GM19240 (cell line): ENCODE measurements around the gene TMEM217.
"Not testable (repeated sequence)": the region's sequence is repeated elsewhere in the genome, so short reads cannot be mapped to it uniquely, and the experiment has no call there.

Experiments
- DNase-seq: peaks from one replicate; pipeline ENCODE4 v3.0.0; 2011; ENCODE audit warnings: low spot score; ENCODE audit not compliant: insufficient read length

Gene TMEM217

DNA sequence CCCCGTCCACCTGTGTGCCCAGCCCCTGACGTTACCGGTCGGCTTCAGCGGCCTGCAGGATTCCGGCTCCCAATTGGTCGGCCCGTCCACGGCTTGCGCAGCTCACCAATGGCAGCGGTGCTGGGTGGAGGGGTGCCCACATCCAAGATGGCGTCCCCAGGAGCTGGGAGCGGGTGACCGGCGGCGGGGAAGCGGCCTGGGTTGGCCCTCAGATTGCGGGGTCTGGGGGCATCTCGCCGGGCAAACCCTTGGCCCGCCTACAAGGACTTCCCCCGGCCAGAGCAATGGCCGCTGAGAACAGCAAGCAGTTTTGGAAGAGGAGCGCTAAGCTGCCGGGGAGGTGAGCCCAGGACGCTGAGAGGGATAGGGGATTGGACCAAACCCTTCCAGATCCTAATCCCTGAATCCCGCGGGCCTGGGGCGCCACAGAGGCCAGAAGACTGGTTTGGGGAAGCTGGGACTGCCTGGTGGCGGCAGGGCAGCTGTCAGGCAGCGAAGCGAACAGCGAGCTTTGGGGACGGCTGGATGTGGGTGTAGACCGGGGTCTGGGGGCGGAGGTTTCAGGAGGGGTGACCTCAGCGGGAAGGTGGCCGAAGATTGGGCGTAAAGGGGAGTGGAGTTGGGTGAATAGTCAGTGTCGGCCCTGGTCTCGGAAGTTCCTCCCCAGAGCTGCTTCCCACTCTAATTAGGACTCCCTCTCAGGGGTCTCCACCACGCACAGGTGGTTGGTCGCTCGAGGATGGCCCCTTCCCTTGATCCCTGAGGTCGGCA is at the start of gene TMEM217, which contains the start of gene TBC1D22B:
Gene TMEM217 (minus strand): TSS at position 511 of the 771 bp plus-strand sequence. CDS start 39,114 bp downstream, outside the sequence.
Gene TBC1D22B (plus strand): TSS at position 139 of the 771 bp plus-strand sequence. CDS start 146 bp downstream, at position 285.
- DNase-seq = peak; percentile 98

DNA sequence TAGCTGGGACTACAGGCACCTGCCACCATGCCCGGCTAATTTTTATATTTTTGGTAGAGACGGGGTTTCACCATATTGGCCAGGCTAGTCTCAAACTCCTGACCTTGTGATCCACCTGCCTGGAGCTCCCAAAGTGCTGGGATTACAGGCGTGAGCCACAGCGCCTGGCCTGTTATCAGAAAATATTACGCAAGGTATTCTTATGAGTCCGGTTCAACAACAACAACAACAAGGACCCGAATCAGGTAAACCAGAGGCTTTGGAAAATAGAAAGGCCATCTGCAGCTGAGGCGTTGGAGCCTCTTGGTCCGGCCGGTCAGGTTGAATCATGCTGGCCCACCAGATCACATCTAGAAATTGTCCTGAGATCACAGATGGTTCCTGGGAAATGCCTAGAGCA is 49.5 kb upstream of the TMEM217 start:
- not testable (repeated sequence) for DNase-seq

DNA sequence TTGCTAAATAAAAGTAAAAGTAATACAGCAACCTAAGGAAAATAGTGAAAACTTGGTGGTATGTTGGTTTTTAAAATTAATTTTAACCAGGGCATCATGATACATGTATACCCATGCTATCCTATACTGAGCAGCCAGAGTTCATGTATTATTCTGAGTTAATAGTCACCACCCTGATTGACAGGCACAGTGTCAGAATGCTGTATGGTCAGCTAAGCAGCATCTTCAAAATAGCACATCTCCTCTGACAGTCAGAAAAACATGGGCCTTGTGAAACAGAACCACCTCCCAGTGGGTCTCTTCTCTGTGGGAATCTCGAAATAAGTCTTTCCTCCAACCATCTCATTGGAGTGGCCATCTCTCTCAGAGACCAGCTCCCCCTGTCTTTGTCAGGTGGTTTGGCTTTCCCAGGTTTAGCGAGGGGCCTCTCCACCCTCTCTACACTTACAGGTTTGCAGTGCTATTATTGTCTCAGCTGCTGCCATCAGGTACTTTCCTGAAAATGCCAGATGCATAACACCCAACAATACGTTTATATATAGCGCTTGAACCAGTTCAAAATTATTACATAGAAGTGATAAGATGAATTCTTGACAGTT is 48.8 kb upstream of the TMEM217 start:
- DNase-seq = no peak

DNA sequence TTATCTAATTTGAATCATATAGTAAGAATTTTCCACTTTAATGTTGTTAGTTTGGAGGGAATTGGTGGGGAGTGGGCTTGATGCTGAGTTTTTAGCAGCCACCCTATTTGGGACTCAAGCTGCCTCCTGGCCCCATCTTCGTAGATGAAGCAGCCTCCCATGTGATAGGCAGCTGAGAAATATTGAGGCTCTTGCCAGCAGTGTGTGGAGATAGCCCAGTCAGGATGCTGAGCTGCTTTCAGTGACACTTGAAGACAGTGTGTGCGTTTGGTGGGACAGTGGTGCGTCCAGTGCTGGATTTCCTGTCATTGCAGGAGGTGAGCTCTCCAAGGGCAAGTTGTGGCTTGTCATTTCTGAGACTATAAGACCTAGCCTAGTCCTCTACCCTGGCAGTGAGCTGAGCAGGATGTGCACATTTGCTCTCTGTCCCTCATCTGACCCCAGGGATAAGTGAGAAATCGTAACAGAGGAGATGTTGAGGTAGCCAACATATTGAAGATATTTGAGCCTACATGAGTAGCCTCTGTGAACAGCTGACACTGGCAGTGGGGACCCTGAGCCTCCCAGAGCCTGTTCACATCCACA is 48.0 kb upstream of the TMEM217 start:
- DNase-seq = no peak

DNA sequence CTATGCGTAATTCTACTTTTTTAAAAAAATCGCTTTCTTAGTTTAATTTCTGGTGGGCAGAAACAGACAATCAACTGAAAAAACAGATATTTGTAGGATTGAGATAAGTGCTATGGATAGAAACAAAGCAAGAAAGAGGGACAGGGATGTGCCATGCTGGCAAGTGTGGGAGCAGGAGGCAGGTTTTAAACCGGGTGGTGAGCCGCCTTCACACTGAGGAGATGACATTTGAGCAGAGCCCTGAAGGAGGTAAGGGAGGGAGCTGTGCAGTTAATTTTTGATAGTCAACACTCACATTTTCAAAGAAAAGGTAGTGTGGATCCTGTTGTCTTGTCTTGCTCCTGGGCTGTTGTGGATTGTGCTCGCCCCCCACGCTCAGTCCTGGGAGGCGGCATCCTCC is 46.8 kb upstream of the TMEM217 start:
- DNase-seq = no peak

DNA sequence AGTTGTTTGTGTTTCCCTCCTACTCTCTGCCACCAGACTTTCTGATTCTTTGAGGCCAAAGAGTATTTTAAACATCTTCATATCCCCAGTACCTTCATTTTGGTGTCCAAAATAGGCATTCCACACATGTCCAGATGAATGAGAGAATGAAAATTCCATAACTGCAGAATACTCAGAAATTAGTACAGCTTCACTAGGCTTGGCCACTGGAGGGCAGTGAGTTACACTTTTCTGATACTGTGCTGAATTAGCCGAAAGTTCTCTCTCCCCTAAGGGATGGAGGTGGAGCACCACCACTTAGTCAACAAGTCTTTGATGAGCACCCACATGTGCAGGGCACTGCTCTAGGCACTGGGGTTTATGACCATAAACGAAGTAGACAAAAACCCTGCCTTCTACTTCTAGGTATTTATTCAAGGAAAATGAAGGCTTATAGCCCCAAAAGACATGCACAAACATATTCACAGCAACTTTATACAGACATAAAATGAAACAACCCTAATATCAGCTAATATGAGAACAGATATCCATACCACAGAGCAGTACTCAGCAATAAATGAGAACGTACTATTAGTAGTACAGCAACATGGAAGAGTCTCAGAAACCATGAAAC is 46.1 kb upstream of the TMEM217 start:
- no peak for DNase-seq

DNA sequence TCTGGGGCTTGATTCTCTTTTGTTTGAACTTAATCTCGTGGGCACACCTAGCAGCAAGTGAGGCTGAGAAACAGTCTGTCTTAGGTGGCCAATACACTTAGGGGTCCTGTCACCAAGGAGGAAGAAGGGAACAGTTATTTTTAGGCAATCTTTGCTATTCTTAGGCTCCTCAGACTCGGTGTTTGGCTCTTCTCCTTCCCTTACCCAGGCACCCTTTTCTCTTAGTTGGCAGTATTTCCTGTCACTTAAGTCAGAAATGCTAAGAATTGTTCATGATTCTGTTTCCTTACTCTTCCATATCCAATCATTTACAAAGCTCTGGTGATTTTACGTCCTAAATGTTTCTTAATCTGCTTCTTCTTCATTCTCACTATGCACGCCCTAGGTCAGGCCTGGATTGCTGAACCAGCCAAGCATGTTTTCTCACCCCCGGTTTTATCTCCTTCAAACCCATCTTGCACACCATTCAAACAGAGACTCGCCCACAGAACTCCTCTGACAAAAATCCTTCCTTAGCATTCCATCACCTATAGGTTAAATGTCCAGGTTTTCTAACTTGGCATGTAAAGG is 45.2 kb upstream of the TMEM217 start:
- no peak for DNase-seq

DNA sequence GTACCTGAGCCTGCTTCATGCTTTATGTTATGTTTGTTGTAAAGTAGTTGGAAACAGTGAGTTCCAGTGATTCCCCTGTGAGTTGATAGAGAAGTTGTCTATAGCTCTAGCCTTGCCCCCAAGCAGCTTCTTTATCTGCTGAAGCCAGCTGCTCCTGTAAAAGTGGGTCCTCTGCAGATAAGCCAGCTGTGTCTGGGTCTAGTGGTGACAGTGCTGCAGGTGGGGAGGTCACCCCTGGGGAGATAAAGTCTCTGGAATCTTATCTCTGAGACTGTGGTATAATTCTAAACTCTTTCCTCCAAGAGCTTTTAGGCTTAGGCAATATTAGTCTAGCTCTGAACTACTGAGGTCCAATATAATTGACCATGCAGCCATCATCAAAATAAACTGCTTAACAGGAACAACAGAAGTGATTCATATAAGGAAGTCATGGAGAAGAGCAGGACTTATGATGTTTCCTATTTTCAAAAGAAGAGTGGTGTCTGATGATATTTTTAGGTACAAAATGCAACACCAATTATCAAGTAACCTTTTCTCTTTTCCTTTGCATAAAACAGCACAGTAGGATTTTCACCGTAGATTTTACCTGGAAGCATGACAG is 44.2 kb upstream of the TMEM217 start:
- DNase-seq = no peak

DNA sequence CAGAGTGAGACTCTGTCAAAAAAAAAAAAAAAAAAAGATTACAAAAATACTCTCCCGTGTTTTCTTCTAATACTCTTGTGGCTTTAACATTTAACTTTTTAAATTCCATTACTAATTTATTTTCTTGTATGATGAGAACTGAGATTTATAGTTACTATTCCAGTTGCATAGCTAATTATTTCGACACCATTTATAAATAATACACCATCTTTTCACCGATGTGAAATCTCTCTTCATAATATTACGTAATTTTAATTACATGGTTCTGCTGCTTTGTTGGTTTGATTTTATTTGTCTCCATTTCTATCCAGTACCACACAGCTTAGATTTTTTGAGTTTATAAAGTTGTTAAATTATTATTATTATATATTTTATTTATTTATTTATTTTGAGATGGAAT is 42.0 kb upstream of the TMEM217 start:
- DNase-seq = no peak

DNA sequence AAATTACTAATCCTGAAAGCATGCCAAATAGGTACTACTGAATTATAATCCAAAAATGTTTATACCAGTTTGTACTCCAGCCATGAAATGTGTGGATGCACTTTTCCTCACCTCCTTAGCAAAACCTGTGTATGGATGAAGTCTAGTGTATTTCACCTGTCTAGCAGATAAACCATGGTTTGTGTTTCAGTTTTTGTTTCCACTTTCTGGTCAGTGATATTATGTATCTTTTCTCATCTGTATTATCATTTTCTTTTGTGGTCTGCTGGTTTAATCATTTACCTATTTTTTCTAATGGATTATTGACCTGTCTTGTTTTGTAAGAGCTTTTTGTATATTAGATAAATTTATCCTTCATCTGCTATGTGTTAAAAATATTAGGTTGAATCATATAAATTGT is 41.0 kb upstream of the TMEM217 start:
- DNase-seq = no peak

DNA sequence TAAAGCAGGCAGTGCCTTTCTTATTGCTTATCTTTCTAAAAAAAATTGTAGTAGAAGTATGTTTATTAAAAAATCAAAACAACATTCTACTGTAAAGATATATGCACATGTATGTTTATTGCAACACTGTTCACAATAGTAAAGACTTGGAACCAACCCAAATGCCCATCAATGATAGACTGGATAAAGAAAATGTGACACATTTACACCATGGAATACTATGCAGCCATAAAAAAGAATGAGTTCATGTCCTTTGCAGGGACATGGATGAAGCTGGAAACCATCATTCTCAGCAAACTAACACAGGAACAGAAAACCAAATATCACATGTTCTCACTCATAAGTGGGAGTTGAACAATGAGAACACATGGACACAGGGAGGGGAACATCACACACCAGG is 39.7 kb upstream of the TMEM217 start:
- not testable (repeated sequence) for DNase-seq

DNA sequence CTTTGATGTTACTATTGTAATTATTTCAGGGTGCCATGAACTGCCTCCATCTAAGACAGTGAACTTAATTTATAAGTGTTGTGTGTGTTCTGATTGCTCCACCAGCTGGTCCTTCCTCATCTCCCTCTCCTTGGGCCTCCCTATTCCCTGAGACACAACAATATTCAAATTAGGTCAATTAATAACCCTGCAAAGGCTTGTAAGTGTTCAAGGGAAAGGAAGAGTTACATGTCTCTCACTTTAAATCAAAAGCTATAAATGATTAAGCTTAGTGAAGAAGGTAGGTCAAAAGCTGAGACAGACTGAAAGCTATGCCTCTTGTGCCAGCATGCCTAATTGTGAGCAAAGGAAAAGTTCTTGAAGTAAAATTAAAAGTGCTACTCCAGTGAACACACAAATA is 35.5 kb upstream of the TMEM217 start:
- DNase-seq = no peak

DNA sequence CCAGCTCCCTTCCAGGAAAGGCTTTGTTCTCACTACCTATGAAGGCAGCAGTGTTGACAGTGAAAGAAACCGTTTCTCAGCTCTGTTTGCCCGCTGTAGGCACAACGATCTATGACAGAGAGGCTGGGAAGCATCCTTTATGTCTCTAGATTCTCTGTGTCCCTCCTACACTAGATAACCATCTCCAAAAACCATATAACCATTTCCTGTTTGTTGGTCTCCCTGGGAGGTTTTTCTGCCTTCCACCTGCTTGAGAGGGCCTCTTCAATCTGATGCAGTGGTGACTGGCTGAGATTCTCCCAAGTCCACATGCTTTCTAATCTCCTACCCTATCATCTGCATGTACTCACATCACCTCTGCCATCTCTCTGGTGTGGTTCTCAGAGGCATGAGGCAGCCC is 32.0 kb upstream of the TMEM217 start:
- DNase-seq = no peak

DNA sequence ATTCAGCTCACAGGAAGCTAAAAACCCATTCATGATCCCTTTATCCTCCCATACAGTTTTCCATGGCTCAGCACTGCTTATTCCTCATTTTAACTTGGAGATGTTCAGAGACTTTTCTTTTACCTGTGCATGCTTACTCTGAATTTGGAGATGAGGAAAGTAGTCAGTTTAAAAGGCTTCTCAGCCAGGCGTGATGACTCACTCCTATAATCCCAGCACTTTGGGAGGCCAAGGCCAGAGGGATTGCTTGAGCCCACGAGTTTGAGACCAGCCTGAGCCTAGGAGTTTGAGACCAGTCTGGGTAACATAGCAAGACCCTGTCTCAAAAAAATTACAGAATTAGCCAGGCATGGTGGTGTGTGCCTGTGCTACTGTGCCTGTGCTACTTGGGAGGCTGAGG is 30.3 kb upstream of the TMEM217 start:
- DNase-seq = no peak

DNA sequence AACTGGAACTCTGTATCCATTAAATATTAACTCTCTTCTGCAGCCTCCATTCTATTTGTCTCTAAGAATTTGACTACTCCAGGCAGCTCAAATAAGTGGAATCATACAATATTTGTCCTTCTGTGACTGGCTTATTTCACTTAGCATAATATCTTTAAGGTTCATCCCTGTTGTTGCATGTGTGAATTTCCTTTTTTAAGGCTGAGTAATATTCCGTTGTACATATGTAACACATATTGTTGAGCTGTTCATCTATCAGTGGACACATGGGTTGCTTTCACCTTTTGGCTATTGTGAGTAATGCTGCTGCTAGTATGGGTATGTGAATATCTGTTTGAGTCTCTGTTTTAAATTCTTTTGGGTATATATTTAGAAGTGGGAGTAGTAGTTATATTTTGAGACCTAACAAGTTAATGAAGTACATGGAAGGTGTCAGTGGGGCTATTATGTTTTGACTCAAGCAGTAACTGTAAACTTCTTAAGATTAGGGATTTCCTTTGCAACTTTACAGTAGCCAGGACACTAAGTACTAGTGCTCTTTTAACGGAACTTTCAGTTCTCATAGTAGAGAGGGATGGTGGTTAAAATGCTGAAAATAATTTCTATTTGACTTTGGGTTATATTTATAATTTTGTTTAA is 29.7 kb upstream of the TMEM217 start:
- DNase-seq = no peak

DNA sequence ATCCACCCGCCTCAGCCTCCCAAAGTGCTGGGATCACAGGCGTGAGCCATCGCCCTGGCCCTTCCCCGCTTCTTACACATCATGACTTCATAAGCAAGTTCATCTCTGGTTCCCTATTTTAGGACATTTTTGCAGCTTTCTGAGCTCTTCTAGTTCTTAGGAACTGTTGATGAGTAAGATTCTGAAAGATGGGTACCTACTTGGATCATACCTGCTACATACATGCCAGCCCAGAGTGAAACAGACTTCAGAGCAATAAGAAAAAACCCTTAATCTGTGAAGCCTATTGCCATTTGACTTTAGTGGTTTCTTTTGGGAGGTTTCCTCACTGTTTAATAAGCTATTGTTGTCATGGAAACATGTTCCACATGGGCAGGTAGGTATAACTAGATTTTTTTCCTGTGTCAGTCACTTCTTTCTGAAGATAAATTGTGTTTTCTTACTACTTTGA is 27.9 kb upstream of the TMEM217 start:
- DNase-seq = no peak

DNA sequence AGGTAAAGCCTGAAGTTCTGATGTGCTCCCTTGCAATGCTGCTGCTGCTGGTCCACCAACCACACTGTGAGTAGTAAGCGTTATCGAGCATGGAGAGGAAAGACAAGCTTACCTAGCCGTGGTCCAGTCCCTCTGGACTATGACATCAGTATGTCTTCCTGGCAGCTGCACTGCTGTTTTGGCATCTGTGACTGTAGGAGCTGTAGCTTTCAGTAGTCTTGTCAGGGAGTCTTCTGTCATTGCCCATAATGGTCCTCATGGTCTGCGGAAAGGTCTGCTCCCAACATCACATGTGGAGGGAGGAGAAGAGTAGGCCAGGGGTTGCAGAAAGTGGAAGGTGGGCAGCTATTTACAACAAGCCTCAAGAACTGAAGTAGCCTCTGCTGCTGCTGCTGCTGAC is 26.8 kb upstream of the TMEM217 start:
- DNase-seq = no peak

DNA sequence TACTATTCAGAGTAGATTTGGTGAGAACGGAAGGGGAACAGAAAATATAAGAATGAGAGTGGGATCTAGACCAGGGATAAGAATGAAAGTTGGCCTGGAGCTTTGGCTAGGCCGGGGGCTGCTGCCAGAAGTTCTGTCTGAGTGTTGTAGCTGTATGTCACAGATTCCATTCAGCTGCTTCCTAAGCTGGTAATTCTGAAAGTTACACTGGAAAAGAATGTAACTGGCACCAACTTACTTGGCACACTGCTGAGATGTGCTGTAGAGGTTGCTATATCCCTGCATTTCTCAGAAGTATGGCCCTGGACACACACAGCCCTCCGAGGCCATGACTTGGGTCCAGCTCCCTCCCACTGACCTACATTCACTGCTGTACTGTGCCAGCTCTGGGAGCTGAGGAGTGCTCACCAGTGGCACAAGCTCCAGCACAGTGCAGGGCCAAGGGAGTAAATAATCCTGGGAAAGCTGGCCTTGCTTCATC is 25.8 kb upstream of the TMEM217 start:
- DNase-seq = no peak

DNA sequence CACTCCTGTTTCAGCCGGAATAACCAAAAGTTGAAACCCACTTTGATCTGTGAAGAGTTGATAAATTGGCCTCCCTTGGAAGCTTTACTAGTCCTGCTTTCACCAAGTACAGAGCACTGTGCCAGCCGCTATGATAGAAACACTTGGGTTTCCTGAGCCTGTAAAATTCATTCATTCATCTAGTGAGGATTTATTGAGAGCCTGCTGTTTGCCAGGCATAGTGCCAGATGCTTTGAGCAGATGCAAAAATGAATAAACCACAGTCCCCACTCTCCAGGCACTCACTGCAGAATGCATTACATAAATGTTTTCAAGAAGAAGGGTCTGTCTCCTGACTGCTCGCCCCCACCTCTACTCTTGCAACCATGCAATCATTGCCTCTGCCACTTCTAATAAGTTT is 25.3 kb upstream of the TMEM217 start:
- no peak for DNase-seq

DNA sequence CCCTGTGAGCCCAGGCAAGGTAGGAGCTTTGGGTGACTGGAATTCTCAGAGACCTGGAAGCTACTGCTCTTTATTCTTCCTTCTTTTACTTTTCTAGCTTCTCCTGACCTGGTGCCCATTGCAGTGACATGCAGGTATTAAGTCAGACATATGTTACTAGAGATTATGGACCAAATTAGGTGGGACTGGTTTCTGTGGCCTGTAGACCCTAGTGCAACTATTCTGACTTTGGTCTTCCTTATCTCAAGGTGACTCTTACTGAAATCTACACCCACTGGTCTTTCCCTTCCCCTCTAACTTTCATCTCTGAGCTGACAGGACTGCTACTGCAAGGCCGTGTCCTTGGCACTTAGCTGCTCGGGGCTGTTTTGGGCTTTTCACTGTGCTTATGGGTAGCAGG is 24.4 kb upstream of the TMEM217 start:
- no peak for DNase-seq
